GM19438 (cell line): ENCODE data around the gene RNASE7.
"Not testable (repeated sequence)": the region's sequence is repeated elsewhere in the genome, so short reads cannot be mapped to it uniquely, and the experiment has no call there.

Experiments
- ATAC-seq: cut with Tn5 transposase; IDR thresholded peaks from one replicate; pipeline ENCODE4 v1.9.1; 2021; ENCODE audit warnings: low read depth; ENCODE audit not compliant: unreplicated experiment

RNASE7 gene

GRCh38 chr14:21041676-21042433, at the start of gene RNASE7:
Gene RNASE7 (plus strand): TSS chr14:21042362. CDS start chr14:21042993, 631 bp downstream.
- no peak for ATAC-seq

- ATAC-seq = no peak
Observed at GRCh38 chr14:20996521-20996920, 45.6 kb upstream of the RNASE7 start.

GRCh38 chr14:20997115-20997514, 45.0 kb upstream of the RNASE7 start:
- no peak for ATAC-seq

- no peak for ATAC-seq
Observed at GRCh38 chr14:20997564-20997963, 44.6 kb upstream of the RNASE7 start.

GRCh38 chr14:20998139-20998538, 44.0 kb upstream of the RNASE7 start:
- no peak for ATAC-seq

- ATAC-seq = no peak
Observed at GRCh38 chr14:20998674-20999366, 43.3 kb upstream of the RNASE7 start, which contains the start of gene SLC39A2. Gene SLC39A2 (plus strand): TSS chr14:20999293. CDS start chr14:20999447, 154 bp downstream.

GRCh38 chr14:20999591-20999990, 42.6 kb upstream of the RNASE7 start:
- ATAC-seq = no peak

- no peak for ATAC-seq
Observed at GRCh38 chr14:21001218-21001617, 40.9 kb upstream of the RNASE7 start.

GRCh38 chr14:21003788-21004346, 38.3 kb upstream of the RNASE7 start:
- ATAC-seq = no peak

GRCh38 chr14:21009721-21010120, 32.4 kb upstream of the RNASE7 start:
- ATAC-seq = not testable (repeated sequence)

- no peak for ATAC-seq
Observed at GRCh38 chr14:21011136-21011535, 31.0 kb upstream of the RNASE7 start.

- no peak for ATAC-seq
Observed at GRCh38 chr14:21014761-21015190, 27.4 kb upstream of the RNASE7 start.

- ATAC-seq = no peak
Observed at GRCh38 chr14:21015312-21015711, 26.9 kb upstream of the RNASE7 start.

- no peak for ATAC-seq
Observed at GRCh38 chr14:21016413-21017190, 25.6 kb upstream of the RNASE7 start.

GRCh38 chr14:21017528-21018245, 24.5 kb upstream of the RNASE7 start:
- no peak for ATAC-seq

- no peak for ATAC-seq
Observed at GRCh38 chr14:21018286-21018685, 23.9 kb upstream of the RNASE7 start.

- no peak for ATAC-seq
Observed at GRCh38 chr14:21018781-21019180, 23.4 kb upstream of the RNASE7 start.

- ATAC-seq = no peak
Observed at GRCh38 chr14:21019366-21019765, 22.8 kb upstream of the RNASE7 start.

GRCh38 chr14:21020977-21021545, 21.1 kb upstream of the RNASE7 start:
- no peak for ATAC-seq

- no peak for ATAC-seq
Observed at GRCh38 chr14:21022686-21023085, 19.5 kb upstream of the RNASE7 start.
